Panc1 (cell line): ENCODE results near the gene TWNK. TPM values are rescaled to one million over a fixed set of nuclear protein-coding genes. Genes with fewer than 3 reads are reported as not detected.

Source experiments
- ATAC-seq: fragments of 200-7000 bp; cut with Tn5 transposase; 2 replicates; pipeline ENCODE4 v1.9.1; 2020; ENCODE audit warnings: mild to moderate bottlenecking, moderate library complexity
- BruUV-seq: library from RNA; stranded (reverse); fragments of 400-500 nt; replicated peaks from 2 replicates; lab custom pipeline; 2021; lab: Mats Ljungman, UMichigan
- CTCF ChIA-PET: fragments of 300-600 bp; sonication (Branson Sonifier 250); formaldehyde crosslinking; loops from one replicate; lab custom pipeline; 2022; ENCODE audit warnings: antibody characterized with exemption; lab: Charles Lee
- POLR2A ChIA-PET: fragments of 300-600 bp; sonication (Branson Sonifier 250); formaldehyde crosslinking; loops from one replicate; lab custom pipeline; 2022; ENCODE audit warnings: antibody characterized with exemption; lab: Charles Lee
- DNase-seq: peaks from one replicate; pipeline ENCODE4 v3.0.0-alpha.2; 2010; ENCODE audit warnings: low read depth, low spot score
- H3K27ac ChIP-seq: 2 replicates; pipeline ENCODE4 v1.5.1; 2011; ENCODE audit warnings: mild to moderate bottlenecking, low read length, inconsistent platforms
- H3K27me3 ChIP-seq: fragments of 200-500 bp; sonication (Bioruptor generic); 2 replicates; pipeline ENCODE4 v1.6.0; 2014; ENCODE audit warnings: low read length, inconsistent platforms; ENCODE audit not compliant: control insufficient read depth, insufficient read depth
- H3K36me3 ChIP-seq: fragments of 200-500 bp; sonication (Bioruptor generic); 2 replicates; pipeline ENCODE4 v1.5.1; 2014; ENCODE audit warnings: inconsistent platforms, mild to moderate bottlenecking, low read length, moderate library complexity; ENCODE audit not compliant: control insufficient read depth, insufficient read depth
- H3K4me1 ChIP-seq: 2 replicates; pipeline ENCODE4 v1.5.1; 2011; ENCODE audit warnings: inconsistent platforms, mild to moderate bottlenecking, low read length, moderate library complexity; ENCODE audit not compliant: control insufficient read depth, insufficient read depth
- H3K4me3 ChIP-seq, 2 experiments: 2 replicates each; pipeline ENCODE4 v1.5.1; 2011 to 2012; ENCODE audit warnings: low read depth in 2 of 2, low read length in 2 of 2, mild to moderate bottlenecking in 2 of 2, inconsistent platforms in 1 of 2, moderate library complexity in 1 of 2
- H3K9me3 ChIP-seq: fragments of 200-500 bp; sonication (Bioruptor generic); 2 replicates; pipeline ENCODE4 v1.5.1; 2014; ENCODE audit warnings: low read depth, mild to moderate bottlenecking, inconsistent platforms, low read length, moderate library complexity; ENCODE audit not compliant: control insufficient read depth, insufficient read depth
- POLR2AphosphoS5 ChIP-seq: IDR thresholded peaks from 2 replicates; pipeline ENCODE4 v1.6.1; 2012; ENCODE audit warnings: mild to moderate bottlenecking, low read depth, low read length, moderate library complexity
- SIN3A ChIP-seq: IDR thresholded peaks from 2 replicates; pipeline ENCODE4 v1.6.1; 2012; ENCODE audit warnings: low read depth, mild to moderate bottlenecking, low read length, moderate library complexity, borderline replicate concordance; ENCODE audit not compliant: insufficient read depth
- TCF7L2 ChIP-seq: IDR thresholded peaks from 2 replicates; pipeline ENCODE4 v1.6.1; 2011; ENCODE audit warnings: mild to moderate bottlenecking, low read depth, low read length, inconsistent platforms
- in situ Hi-C: cut with HindIII; loops from 2 replicates; pipeline ENCODE4 v1.10.0; 2016; ENCODE audit warnings: low sequenced_read_pairs, low pct_unique_long_range_greater_than_20kb
- intact Hi-C: fragments of 100-400 bp; cut with micrococcal nuclease; formaldehyde crosslinking; loops from one replicate; pipeline ENCODE4 v1.10.0; 2022; ENCODE audit not compliant: unreplicated experiment
- total RNA-seq: library from RNA; stranded (reverse); gene quantifications from one replicate; pipeline ENCODE4 v1.2.1, GENCODE V29; 2021; ENCODE audit not compliant: unreplicated experiment
- TF ChIP-seq, protein P1 (sequence below): fragments of 450-650 bp; IDR thresholded peaks from 2 replicates; pipeline ENCODE4 v1.5.1; 2017; ENCODE audit warnings: mild to moderate bottlenecking
- TF ChIP-seq, protein P2 (sequence below), 2 experiments: IDR thresholded peaks; 2 replicates each; pipeline ENCODE4 v1.6.1; 2011 to 2012; ENCODE audit warnings: low read depth in 2 of 2, control low read depth in 1 of 2, low read length in 1 of 2, mild to moderate bottlenecking in 1 of 2, moderate library complexity in 1 of 2; ENCODE audit not compliant: insufficient read depth in 1 of 2

The TWNK gene
- total RNA-seq, 1 experiment from 2014 or later = 30.5 TPM

DNA sequence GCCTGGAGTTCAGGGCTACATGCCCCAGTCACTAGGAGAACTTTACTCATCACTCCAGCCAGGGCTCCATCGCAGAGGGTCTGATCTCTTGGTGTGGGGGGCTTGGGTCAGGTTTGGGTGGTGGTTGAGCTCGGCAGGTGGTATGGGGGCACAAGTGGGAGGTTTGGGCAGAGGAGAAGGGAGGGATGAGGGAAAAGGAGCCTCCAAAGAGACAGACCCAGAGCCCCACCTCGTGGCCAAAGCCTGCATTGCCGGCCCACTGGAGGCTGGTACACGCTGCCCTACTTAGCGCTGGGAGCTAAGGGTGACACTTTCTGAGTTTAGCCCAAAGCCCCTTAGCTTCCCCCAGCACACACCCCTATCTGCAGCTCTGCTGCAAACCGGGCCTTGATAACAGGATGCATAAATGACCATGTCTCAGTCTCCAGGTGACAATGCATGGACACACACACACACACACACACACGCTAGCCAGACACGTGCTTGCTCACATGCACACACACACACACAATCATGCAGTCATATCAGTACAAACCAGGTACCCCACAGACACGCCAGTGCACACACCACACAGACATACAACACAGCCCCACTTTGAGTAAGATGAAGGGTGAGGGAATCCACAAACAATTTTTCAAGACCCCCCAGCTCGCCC is 27.0 kb downstream of the TWNK start:
- ATAC-seq = peak; percentile 64
- intact Hi-C loops (loop anchor here (1.0 kb wide), 1 partner anchor 20 kb away; no protein-coding TSS in a partner anchor), in situ Hi-C loops (no loop called here)
- H3K27me3 ChIP-seq = no peaks in the 10 kb centered on the region
- no peak overlapping the region for H3K4me3 ChIP-seq
- TF ChIP-seq TCF7L2 = no peak
- TF ChIP-seq, protein P1, sequence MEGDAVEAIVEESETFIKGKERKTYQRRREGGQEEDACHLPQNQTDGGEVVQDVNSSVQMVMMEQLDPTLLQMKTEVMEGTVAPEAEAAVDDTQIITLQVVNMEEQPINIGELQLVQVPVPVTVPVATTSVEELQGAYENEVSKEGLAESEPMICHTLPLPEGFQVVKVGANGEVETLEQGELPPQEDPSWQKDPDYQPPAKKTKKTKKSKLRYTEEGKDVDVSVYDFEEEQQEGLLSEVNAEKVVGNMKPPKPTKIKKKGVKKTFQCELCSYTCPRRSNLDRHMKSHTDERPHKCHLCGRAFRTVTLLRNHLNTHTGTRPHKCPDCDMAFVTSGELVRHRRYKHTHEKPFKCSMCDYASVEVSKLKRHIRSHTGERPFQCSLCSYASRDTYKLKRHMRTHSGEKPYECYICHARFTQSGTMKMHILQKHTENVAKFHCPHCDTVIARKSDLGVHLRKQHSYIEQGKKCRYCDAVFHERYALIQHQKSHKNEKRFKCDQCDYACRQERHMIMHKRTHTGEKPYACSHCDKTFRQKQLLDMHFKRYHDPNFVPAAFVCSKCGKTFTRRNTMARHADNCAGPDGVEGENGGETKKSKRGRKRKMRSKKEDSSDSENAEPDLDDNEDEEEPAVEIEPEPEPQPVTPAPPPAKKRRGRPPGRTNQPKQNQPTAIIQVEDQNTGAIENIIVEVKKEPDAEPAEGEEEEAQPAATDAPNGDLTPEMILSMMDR = peak; percentile 98
- BruUV-seq = no TSS peak
- ChIA-PET CTCF (interaction anchor here (0.6 to 2.4 kb wide), 18 partner anchors 8 to 136 kb away, joined by 3 to 11 read pairs (median 4); partner anchors contain the start of genes LZTS2, PDZD7 and SFXN3), POLR2A (interaction anchor here (0.6 to 1.0 kb wide), 2 partner anchors 16 to 17 kb away, joined by 3 to 6 read pairs; partner anchors contain the start of genes PDZD7 and SFXN3)
- no peaks in the 10 kb centered on the region for H3K36me3 ChIP-seq
- no peaks in the 10 kb centered on the region for H3K9me3 ChIP-seq
- H3K27ac ChIP-seq = no peak overlapping the region
- H3K4me1 ChIP-seq = peaks cover 18% of the 10 kb centered on the region
- DNase-seq = no peak

DNA sequence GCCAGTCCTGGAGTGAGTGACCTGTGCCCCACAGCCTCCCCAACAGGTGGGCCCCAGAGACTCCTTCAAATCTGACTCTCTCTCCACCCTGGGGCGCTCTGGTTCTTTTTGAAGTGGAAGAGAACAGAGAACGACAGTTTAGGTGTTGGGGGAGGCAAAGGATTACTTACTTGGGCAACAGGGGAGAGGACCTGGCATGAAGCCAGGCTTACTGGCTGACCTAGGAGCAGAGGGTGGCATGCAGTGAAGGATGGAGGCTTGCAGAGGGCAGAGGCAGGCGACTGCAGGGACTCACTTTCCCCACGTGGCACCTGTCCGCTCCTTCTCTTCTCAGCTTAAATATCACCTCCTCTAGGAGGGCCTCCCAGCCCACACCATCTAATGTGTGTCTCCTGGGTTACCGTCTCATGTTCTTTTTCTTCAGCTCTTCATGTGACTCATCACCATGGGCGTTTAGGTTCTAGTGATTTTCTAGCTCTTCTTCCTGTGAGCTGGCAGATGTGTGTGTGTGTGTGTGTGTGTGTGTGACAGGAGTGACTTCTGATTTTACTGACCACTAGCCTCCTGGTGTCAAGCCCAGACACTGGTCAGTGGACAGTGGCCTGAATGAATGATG is 27.7 kb downstream of the TWNK start:
- no peaks in the 10 kb centered on the region for H3K27me3 ChIP-seq
- CTCF ChIA-PET = interaction anchor here (0.6 to 2.4 kb wide), 15 partner anchors 12 to 136 kb away, joined by 3 to 11 read pairs (median 4); partner anchors contain the start of genes LZTS2, PDZD7 and SFXN3
- POLR2A ChIA-PET = interaction anchor here (0.6 to 1.0 kb wide), 2 partner anchors 10 to 17 kb away, joined by 3 to 5 read pairs; no protein-coding TSS in a partner anchor
- no peaks in the 10 kb centered on the region for H3K36me3 ChIP-seq
- intact Hi-C loops = loop anchor here (1.0 kb wide), 1 partner anchor 21 kb away; no protein-coding TSS in a partner anchor
- no peak for ATAC-seq
- in situ Hi-C loops = no loop called here
- no peak overlapping the region for H3K27ac ChIP-seq
- no peaks in the 10 kb centered on the region for H3K9me3 ChIP-seq
- peaks cover 18% of the 10 kb centered on the region for H3K4me1 ChIP-seq
- DNase-seq = no peak
- H3K4me3 ChIP-seq = no peak overlapping the region
- TF ChIP-seq TCF7L2 (no peak), POLR2AphosphoS5 (no peak)
- no TSS peak for BruUV-seq

DNA sequence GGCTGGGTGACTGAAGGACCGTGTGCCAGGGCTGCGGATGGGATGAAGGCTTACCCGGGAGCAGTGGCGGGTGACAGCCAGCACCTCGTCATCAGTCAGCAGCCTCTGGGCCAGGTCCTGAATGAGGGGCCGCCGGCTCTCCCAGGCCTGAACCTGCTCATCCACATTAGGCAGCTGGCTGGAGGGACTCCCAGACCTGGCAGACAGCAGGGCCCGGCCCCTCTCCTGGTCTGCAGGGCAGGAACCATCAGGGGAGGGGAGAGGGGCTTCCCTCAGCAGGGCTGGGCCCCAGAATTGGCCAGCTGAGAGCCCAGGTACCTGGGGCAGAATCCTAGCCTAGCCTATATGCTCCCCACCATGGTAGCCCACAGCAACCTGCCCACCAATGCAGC is 28.2 kb downstream of the TWNK start:
- Histone ChIP-seq H3K4me1 (peaks cover 18% of the 10 kb centered on the region), H3K27ac (no peak overlapping the region), H3K4me3 (no peak overlapping the region), H3K27me3 (no peaks in the 10 kb centered on the region), H3K9me3 (no peaks in the 10 kb centered on the region), H3K36me3 (no peaks in the 10 kb centered on the region)
- ChIA-PET CTCF (interaction anchor here (0.6 to 2.4 kb wide), 4 partner anchors 17 to 88 kb away, joined by 3 to 11 read pairs (median 4); no protein-coding TSS in a partner anchor), POLR2A (no interaction called here)
- TF ChIP-seq SIN3A = no peak
- TF ChIP-seq TCF7L2 = no peak
- TF ChIP-seq, protein P2, sequence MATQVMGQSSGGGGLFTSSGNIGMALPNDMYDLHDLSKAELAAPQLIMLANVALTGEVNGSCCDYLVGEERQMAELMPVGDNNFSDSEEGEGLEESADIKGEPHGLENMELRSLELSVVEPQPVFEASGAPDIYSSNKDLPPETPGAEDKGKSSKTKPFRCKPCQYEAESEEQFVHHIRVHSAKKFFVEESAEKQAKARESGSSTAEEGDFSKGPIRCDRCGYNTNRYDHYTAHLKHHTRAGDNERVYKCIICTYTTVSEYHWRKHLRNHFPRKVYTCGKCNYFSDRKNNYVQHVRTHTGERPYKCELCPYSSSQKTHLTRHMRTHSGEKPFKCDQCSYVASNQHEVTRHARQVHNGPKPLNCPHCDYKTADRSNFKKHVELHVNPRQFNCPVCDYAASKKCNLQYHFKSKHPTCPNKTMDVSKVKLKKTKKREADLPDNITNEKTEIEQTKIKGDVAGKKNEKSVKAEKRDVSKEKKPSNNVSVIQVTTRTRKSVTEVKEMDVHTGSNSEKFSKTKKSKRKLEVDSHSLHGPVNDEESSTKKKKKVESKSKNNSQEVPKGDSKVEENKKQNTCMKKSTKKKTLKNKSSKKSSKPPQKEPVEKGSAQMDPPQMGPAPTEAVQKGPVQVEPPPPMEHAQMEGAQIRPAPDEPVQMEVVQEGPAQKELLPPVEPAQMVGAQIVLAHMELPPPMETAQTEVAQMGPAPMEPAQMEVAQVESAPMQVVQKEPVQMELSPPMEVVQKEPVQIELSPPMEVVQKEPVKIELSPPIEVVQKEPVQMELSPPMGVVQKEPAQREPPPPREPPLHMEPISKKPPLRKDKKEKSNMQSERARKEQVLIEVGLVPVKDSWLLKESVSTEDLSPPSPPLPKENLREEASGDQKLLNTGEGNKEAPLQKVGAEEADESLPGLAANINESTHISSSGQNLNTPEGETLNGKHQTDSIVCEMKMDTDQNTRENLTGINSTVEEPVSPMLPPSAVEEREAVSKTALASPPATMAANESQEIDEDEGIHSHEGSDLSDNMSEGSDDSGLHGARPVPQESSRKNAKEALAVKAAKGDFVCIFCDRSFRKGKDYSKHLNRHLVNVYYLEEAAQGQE (IDR thresholded peaks at IDR 0.05; ENCODE audit: insufficient read depth in 1 of 2, low read depth in 2 of 2, low read length in 1 of 2) = no peak
- TF ChIP-seq, protein P1 = no peak
- TF ChIP-seq POLR2AphosphoS5 = no peak
- no peak for DNase-seq
- no TSS peak for BruUV-seq
- ATAC-seq = no peak
- in situ Hi-C loops (no loop called here), intact Hi-C loops (no loop called here)
